CD14-positive monocyte (primary cell): ENCODE measurements around the gene SLC35G6. TPM values are rescaled to one million over a fixed set of nuclear protein-coding genes. Genes with fewer than 3 reads are reported as not detected.

Experiments used
- DNase-seq, 3 donors: peaks; one replicate each; pipeline ENCODE4 v3.0.0-alpha.2; 2011 to 2022
- H2AFZ ChIP-seq: 2 replicates; pipeline ENCODE4 v1.6.0; 2012; ENCODE audit warnings: mild to moderate bottlenecking, low read depth, low read length, inconsistent platforms; ENCODE audit not compliant: insufficient read depth, poor library complexity, severe bottlenecking
- H3K27ac ChIP-seq, 2 donors: 1 replicate in 1 of 2; 2 replicates in 1 of 2; pipeline ENCODE4 v1.5.1; 2012 to 2013; ENCODE audit warnings: low read length in 2 of 2, control low read depth in 1 of 2, inconsistent platforms in 1 of 2, low read depth in 1 of 2, mild to moderate bottlenecking in 1 of 2
- H3K27me3 ChIP-seq, 2 donors: one replicate each; pipeline versions ENCODE4 v1.6.0 to v1.6.1; 2011 to 2013; ENCODE audit warnings: low read length in 2 of 2; ENCODE audit not compliant: control insufficient read depth in 2 of 2, insufficient read depth in 2 of 2
- H3K36me3 ChIP-seq, 2 donors: replicated peaks in 1 of 2; 1 replicate in 1 of 2; 2 replicates in 1 of 2; pipeline versions ENCODE4 v1.5.1 to v1.6.1; 2012 to 2013; ENCODE audit warnings: low read length in 2 of 2, control low read depth in 1 of 2, inconsistent platforms in 1 of 2, mild to moderate bottlenecking in 1 of 2; ENCODE audit not compliant: insufficient read depth in 2 of 2, control insufficient read depth in 1 of 2
- H3K4me1 ChIP-seq, 2 donors: 1 replicate in 1 of 2; 2 replicates in 1 of 2; pipeline versions ENCODE4 v1.5.1 to v1.6.1; 2012 to 2013; ENCODE audit warnings: low read length in 2 of 2, control low read depth in 1 of 2, inconsistent platforms in 1 of 2, mild to moderate bottlenecking in 1 of 2, moderate library complexity in 1 of 2; ENCODE audit not compliant: insufficient read depth in 2 of 2, control insufficient read depth in 1 of 2
- H3K4me2 ChIP-seq: replicated peaks from 2 replicates; pipeline ENCODE3; 2012; ENCODE audit warnings: low read length, moderate library complexity, mild to moderate bottlenecking; ENCODE audit not compliant: poor library complexity, severe bottlenecking; ENCODE audit errors: extremely low read depth
- H3K4me3 ChIP-seq, 3 experiments: fragments of 200-600 bp in 1 of 3; sonication (generic) in 1 of 3; replicated peaks in 1 of 3; 1 replicate in 2 of 3; 2 replicates in 1 of 3; pipeline ENCODE4 v1.5.1; 2011 to 2013; ENCODE audit warnings: low read length in 3 of 3, mild to moderate bottlenecking in 3 of 3, control low read depth in 2 of 3, low read depth in 2 of 3, inconsistent platforms in 1 of 3, moderate library complexity in 1 of 3
- H3K79me2 ChIP-seq: 2 replicates; pipeline ENCODE4 v1.6.0; 2012; ENCODE audit warnings: mild to moderate bottlenecking, control low read depth, inconsistent platforms, low read length, moderate library complexity; ENCODE audit not compliant: insufficient read depth
- H3K9ac ChIP-seq: 2 replicates; pipeline ENCODE4 v1.6.0; 2017; ENCODE audit warnings: low read length, mild to moderate bottlenecking; ENCODE audit not compliant: insufficient read depth, poor library complexity, severe bottlenecking
- H3K9me3 ChIP-seq, 2 donors: replicated peaks in 1 of 2; 1 replicate in 1 of 2; 2 replicates in 1 of 2; pipeline versions ENCODE4 v1.5.1 to v1.6.1; 2012 to 2013; ENCODE audit warnings: low read length in 2 of 2, control low read depth in 1 of 2; ENCODE audit not compliant: control insufficient read depth in 1 of 2, insufficient read depth in 1 of 2
- H4K20me1 ChIP-seq: 2 replicates; pipeline ENCODE4 v1.6.0; 2012; ENCODE audit warnings: mild to moderate bottlenecking, low read length, control low read depth, moderate library complexity; ENCODE audit not compliant: insufficient read depth
- H3K27ac Mint-ChIP-seq, 7 donors: one replicate each; pipeline ENCODE4 v1.8.0; 2020; ENCODE audit warnings: mild to moderate bottlenecking in 7 of 7, mixed read lengths in 7 of 7, moderate library complexity in 6 of 7, inconsistent platforms in 2 of 7
- H3K27me3 Mint-ChIP-seq, 3 donors: one replicate each; pipeline ENCODE4 v1.8.0; 2021 to 2022; ENCODE audit warnings: low read depth in 3 of 3, mild to moderate bottlenecking in 3 of 3, mixed read lengths in 3 of 3, moderate library complexity in 3 of 3, inconsistent platforms in 1 of 3
- H3K36me3 Mint-ChIP-seq, 2 donors: one replicate each; pipeline ENCODE4 v1.8.0; 2020; ENCODE audit warnings: mixed read lengths in 2 of 2, inconsistent platforms in 1 of 2, mild to moderate bottlenecking in 1 of 2
- H3K4me1 Mint-ChIP-seq: one replicate; pipeline ENCODE4 v1.8.0; 2020; ENCODE audit warnings: mild to moderate bottlenecking, mixed read lengths
- H3K4me3 Mint-ChIP-seq, 2 donors: one replicate each; pipeline ENCODE4 v1.8.0; 2020; ENCODE audit warnings: mild to moderate bottlenecking in 2 of 2, mixed read lengths in 2 of 2, moderate library complexity in 1 of 2
- H3K9me3 Mint-ChIP-seq, 7 donors: one replicate each; pipeline ENCODE4 v1.8.0; 2020 to 2022; ENCODE audit warnings: mixed read lengths in 7 of 7, mild to moderate bottlenecking in 6 of 7, moderate library complexity in 6 of 7, inconsistent platforms in 2 of 7
- CTCF ChIP-seq: fragments of 200-600 bp; IDR thresholded peaks from one replicate; pipeline ENCODE4 v1.8.0; 2022; ENCODE audit warnings: antibody characterized with exemption, mild to moderate bottlenecking
- WGBS: methylation state at CpG from one replicate; pipeline ENCODE4 v1.1.5; 2013; ENCODE audit warnings: missing lambda C conversion rate; ENCODE audit not compliant: insufficient coverage; 5-methylcytosine and 5-hydroxymethylcytosine counted together
- intact Hi-C, 2 donors: fragments of 100-400 bp; cut with micrococcal nuclease; formaldehyde crosslinking; loops; one replicate each; pipeline versions ENCODE4 v1.15.0 to v1.15.1; 2023
- polyA plus RNA-seq, 3 donors: library from polyadenylated mRNA; depleted of rRNA in 1 of 3; unstranded in 2 of 3; stranded (reverse) in 1 of 3; fragments of 300-500 nt in 2 of 3; fragments of >200 nt in 1 of 3; fragmentation: Illumina TruSeq in 2 of 3; gene quantifications; 1 replicate in 2 of 3; 2 replicates in 1 of 3; pipeline ENCODE4 v1.2.3, GENCODE V29; 2012 to 2021

Gene SLC35G6
- polyA plus RNA-seq, 3 donors = not detected

GRCh38 chr17:7513850-7514419 is 32.7 kb downstream of the SLC35G6 start:
- no peak for TF ChIP-seq CTCF
- Histone ChIP-seq H2AFZ (no peak overlapping the region), H3K4me1 (peaks cover 16 to 21% of the 10 kb centered on the region in 2 donors), H3K9ac (no peak overlapping the region), H3K27me3 (no peaks in the 10 kb centered on the region), H3K79me2 (no peaks in the 10 kb centered on the region), H3K27ac (no peak overlapping the region), H3K36me3 (peaks cover 51 to 57% of the 10 kb centered on the region in 2 donors), H3K9me3 (no peaks in the 10 kb centered on the region), H3K4me2 (no peak overlapping the region), H4K20me1 (peaks cover 30% of the 10 kb centered on the region), H3K4me3 (no peak overlapping the region)
- Mint-ChIP-seq H3K4me1 (peaks cover 23% of the 10 kb centered on the region), H3K27ac (peak overlapping the region in 3 of 7 donors; percentile 31 to 50 (median 46)), H3K9me3 (no peaks in the 10 kb centered on the region), H3K36me3 (peaks cover 52 to 56% of the 10 kb centered on the region in 2 donors), H3K4me3 (no peak overlapping the region), H3K27me3 (peaks cover 0 to 2% (median 0%) of the 10 kb centered on the region in 3 donors)
- 78% methylated on average over 14 of the region's 17 CpGs for WGBS
- DNase-seq = no peak
- intact Hi-C loops = loop anchor here (2.0 kb wide), 2 partner anchors 47 to 75 kb away; partner anchors contain the start of gene SENP3 (in 1 of the 2)

GRCh38 chr17:7515911-7516610 is 34.8 kb downstream of the SLC35G6 start:
- Histone ChIP-seq H3K79me2 (no peaks in the 10 kb centered on the region), H3K27ac (peak overlapping the region; percentile 41 to 62), H4K20me1 (peaks cover 26% of the 10 kb centered on the region), H3K36me3 (peaks cover 31 to 36% of the 10 kb centered on the region in 2 donors), H3K9ac (no peak overlapping the region), H3K4me1 (peaks cover 16 to 21% of the 10 kb centered on the region in 2 donors), H3K9me3 (no peaks in the 10 kb centered on the region), H3K4me3 (peak overlapping the region in 1 of 3 experiments; percentile 17), H2AFZ (no peak overlapping the region), H3K27me3 (no peaks in the 10 kb centered on the region), H3K4me2 (peak overlapping the region; percentile 35)
- intact Hi-C loops = loop anchor here in 1 of 2 donors (1.0 to 2.0 kb wide), 2 partner anchors 45 to 73 kb away; partner anchors contain the start of gene SENP3
- Mint-ChIP-seq H3K27me3 (peaks cover 0 to 2% (median 0%) of the 10 kb centered on the region in 3 donors), H3K4me1 (peaks cover 23% of the 10 kb centered on the region), H3K27ac (peak overlapping the region; percentile 52 to 88 (median 80)), H3K9me3 (no peaks in the 10 kb centered on the region), H3K4me3 (peak overlapping the region in 1 of 2 donors; percentile 39), H3K36me3 (peaks cover 32 to 34% of the 10 kb centered on the region in 2 donors)
- peak; percentile 24 to 67 (median 60) for DNase-seq
- 94% methylated on average over 5 of the region's 13 CpGs for WGBS
- TF ChIP-seq CTCF = no peak
